Liver (tissue), 9 donors: Measurements from ENCODE around the gene LDLR. TPM values are rescaled to one million over a fixed set of nuclear protein-coding genes. Genes with fewer than 3 reads are reported as not detected.
"Not testable (repeated sequence)": the region's sequence is repeated elsewhere in the genome, so short reads cannot be mapped to it uniquely, and the experiment has no call there.

Experiments
- DNase-seq: peaks from one replicate; pipeline ENCODE4 v3.0.0-alpha.2; 2017; ENCODE audit warnings: low spot score
- H3K27ac ChIP-seq, 2 donors: one replicate each; pipeline ENCODE4 v1.7.0; 2013; ENCODE audit warnings: inconsistent platforms in 2 of 2, low read length in 2 of 2, control low read depth in 1 of 2, low read depth in 1 of 2, mild to moderate bottlenecking in 1 of 2
- H3K27me3 ChIP-seq, 4 donors: one replicate each; pipeline versions ENCODE4 v1.6.1 to v1.7.0; 2013; ENCODE audit warnings: low read length in 3 of 4, inconsistent platforms in 1 of 4, mild to moderate bottlenecking in 1 of 4, moderate library complexity in 1 of 4; ENCODE audit not compliant: control insufficient read depth in 4 of 4, insufficient read depth in 4 of 4
- H3K36me3 ChIP-seq, 4 donors: one replicate each; pipeline versions ENCODE4 v1.6.1 to v1.7.0; 2013; ENCODE audit warnings: low read length in 3 of 4, mild to moderate bottlenecking in 3 of 4, low read depth in 1 of 4, moderate library complexity in 1 of 4; ENCODE audit not compliant: control insufficient read depth in 4 of 4, insufficient read depth in 3 of 4
- H3K4me1 ChIP-seq, 4 donors: one replicate each; pipeline versions ENCODE4 v1.6.1 to v1.7.0; 2013; ENCODE audit warnings: low read length in 3 of 4, mild to moderate bottlenecking in 3 of 4, moderate library complexity in 1 of 4; ENCODE audit not compliant: control insufficient read depth in 4 of 4, insufficient read depth in 4 of 4
- H3K4me3 ChIP-seq, 3 donors: one replicate each; pipeline versions ENCODE4 v1.6.1 to v1.7.0; 2013; ENCODE audit warnings: low read length in 3 of 3, control low read depth in 1 of 3, low read depth in 1 of 3, mild to moderate bottlenecking in 1 of 3
- H3K9ac ChIP-seq, 2 donors: one replicate each; pipeline ENCODE4 v1.7.0; 2013; ENCODE audit warnings: low read length in 2 of 2, mild to moderate bottlenecking in 2 of 2, moderate library complexity in 2 of 2, control low read depth in 1 of 2, low read depth in 1 of 2
- H3K9me3 ChIP-seq, 4 donors: one replicate each; pipeline versions ENCODE4 v1.6.1 to v1.7.0; 2013; ENCODE audit warnings: low read length in 3 of 4; ENCODE audit not compliant: control insufficient read depth in 4 of 4
- GABPA ChIP-seq, 2 donors: IDR thresholded peaks in 1 of 2; conservative IDR thresholded peaks in 1 of 2; 2 replicates each; pipeline ENCODE4 v1.6.1; 2016; ENCODE audit warnings: antibody characterized with exemption in 2 of 2, mild to moderate bottlenecking in 1 of 2, moderate library complexity in 1 of 2
- HNF4A ChIP-seq, 2 donors: conservative IDR thresholded peaks; 2 replicates each; pipeline ENCODE4 v1.6.1; 2016; ENCODE audit warnings: antibody characterized with exemption in 2 of 2, mild to moderate bottlenecking in 2 of 2
- JUND ChIP-seq, 2 donors: IDR thresholded peaks; 2 replicates each; pipeline ENCODE4 v1.6.1; 2016; ENCODE audit warnings: antibody characterized with exemption in 2 of 2
- NR2F2 ChIP-seq: IDR thresholded peaks from 2 replicates; pipeline ENCODE4 v1.6.1; 2016; ENCODE audit warnings: antibody characterized with exemption
- RAD21 ChIP-seq, 2 donors: IDR thresholded peaks; 2 replicates each; pipeline ENCODE4 v1.6.1; 2016; ENCODE audit warnings: antibody characterized with exemption in 2 of 2, mild to moderate bottlenecking in 2 of 2
- RXRA ChIP-seq, 2 donors: IDR thresholded peaks; 2 replicates each; pipeline ENCODE4 v1.6.1; 2017 to 2018; ENCODE audit warnings: antibody characterized with exemption in 2 of 2, mild to moderate bottlenecking in 1 of 2
- SP1 ChIP-seq: IDR thresholded peaks from 2 replicates; pipeline ENCODE4 v1.6.1; 2018; ENCODE audit warnings: antibody characterized with exemption, mild to moderate bottlenecking
- TAF1 ChIP-seq: conservative IDR thresholded peaks from 2 replicates; pipeline ENCODE4 v1.6.1; 2016; ENCODE audit warnings: antibody characterized with exemption, mild to moderate bottlenecking
- WGBS: extraction: QIAGEN DNeasy Blood & Tissue Kit; methylation state at CpG from one replicate; pipeline ENCODE4 v1.1.7; 2013; 5-methylcytosine and 5-hydroxymethylcytosine counted together
- polyA plus RNA-seq, 2 donors: library from polyadenylated mRNA; stranded (reverse) in 1 of 2; unstranded in 1 of 2; fragments of 200-250 nt in 1 of 2; fragments of >200 nt in 1 of 2; fragmentation: Nextera tagmentation in 1 of 2; extraction: Ambion mirVana in 1 of 2; gene quantifications; one replicate each; pipeline versions ENCODE4 v1.2.1 to v1.2.3, GENCODE V29; 2013 to 2015
- total RNA-seq, 2 donors: library from RNA; depleted of rRNA; stranded (reverse); fragments of >200 nt; gene quantifications; one replicate each; pipeline ENCODE4 v1.2.3, GENCODE V29; 2014
- TF ChIP-seq, protein P1 (sequence below): fragments of 150-350 bp; IDR thresholded peaks from 2 replicates; pipeline ENCODE4 v1.5.1; 2017; ENCODE audit warnings: improper control_type of control experiment, low read depth, low read length; ENCODE audit not compliant: missing input control
- TF ChIP-seq, protein P2 (sequence below): IDR thresholded peaks from 2 replicates; pipeline ENCODE4 v1.6.1; 2016; ENCODE audit warnings: antibody characterized with exemption
- donor health status: healthy.
- donor health status: healthy.
- donor health status: healthy.
- donor health status: healthy.
- donor health status: healthy.

The LDLR gene
- total and polyA plus RNA-seq, 4 donors, result 17.3 to 141 (median 63.9) TPM

DNA sequence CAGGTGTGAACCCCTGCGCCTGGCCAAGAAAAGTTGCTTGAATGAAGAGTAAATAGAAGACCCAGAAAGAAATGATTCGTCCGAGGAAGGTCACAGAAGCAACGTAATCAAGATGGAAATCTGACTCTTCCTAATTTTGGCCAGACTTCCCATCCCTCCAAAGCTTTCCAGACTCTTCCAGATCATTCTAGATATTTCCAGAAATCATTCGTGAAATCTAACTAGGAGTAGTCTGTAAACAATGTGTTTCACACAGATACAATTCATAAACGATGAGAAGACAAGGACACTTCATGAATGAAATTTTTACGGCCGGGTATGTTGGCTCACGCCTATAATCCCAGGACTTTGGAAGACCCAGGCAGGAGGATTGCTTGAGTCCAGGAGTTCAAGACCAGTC is 9.3 kb upstream of the LDLR start:
- TF ChIP-seq GABPA (IDR thresholded peaks at IDR 0.05 in 1 of 2, conservative IDR thresholded peaks at IDR 0.05 in 1 of 2) (no peak), JUND (IDR thresholded peaks at IDR 0.05) (no peak), NR2F2 (no peak)
- TF ChIP-seq, protein P1, sequence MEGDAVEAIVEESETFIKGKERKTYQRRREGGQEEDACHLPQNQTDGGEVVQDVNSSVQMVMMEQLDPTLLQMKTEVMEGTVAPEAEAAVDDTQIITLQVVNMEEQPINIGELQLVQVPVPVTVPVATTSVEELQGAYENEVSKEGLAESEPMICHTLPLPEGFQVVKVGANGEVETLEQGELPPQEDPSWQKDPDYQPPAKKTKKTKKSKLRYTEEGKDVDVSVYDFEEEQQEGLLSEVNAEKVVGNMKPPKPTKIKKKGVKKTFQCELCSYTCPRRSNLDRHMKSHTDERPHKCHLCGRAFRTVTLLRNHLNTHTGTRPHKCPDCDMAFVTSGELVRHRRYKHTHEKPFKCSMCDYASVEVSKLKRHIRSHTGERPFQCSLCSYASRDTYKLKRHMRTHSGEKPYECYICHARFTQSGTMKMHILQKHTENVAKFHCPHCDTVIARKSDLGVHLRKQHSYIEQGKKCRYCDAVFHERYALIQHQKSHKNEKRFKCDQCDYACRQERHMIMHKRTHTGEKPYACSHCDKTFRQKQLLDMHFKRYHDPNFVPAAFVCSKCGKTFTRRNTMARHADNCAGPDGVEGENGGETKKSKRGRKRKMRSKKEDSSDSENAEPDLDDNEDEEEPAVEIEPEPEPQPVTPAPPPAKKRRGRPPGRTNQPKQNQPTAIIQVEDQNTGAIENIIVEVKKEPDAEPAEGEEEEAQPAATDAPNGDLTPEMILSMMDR, result no peak
- Histone ChIP-seq H3K9ac (no peak overlapping the region), H3K4me1 (peaks cover 3 to 11% (median 8%) of the 10 kb centered on the region in 4 donors), H3K27me3 (no peaks in the 10 kb centered on the region), H3K36me3 (no peaks in the 10 kb centered on the region), H3K27ac (no peak overlapping the region), H3K4me3 (no peak overlapping the region), H3K9me3 (no peaks in the 10 kb centered on the region)
- no peak for DNase-seq
- 87% methylated on average over 9 of the region's 9 CpGs for WGBS

DNA sequence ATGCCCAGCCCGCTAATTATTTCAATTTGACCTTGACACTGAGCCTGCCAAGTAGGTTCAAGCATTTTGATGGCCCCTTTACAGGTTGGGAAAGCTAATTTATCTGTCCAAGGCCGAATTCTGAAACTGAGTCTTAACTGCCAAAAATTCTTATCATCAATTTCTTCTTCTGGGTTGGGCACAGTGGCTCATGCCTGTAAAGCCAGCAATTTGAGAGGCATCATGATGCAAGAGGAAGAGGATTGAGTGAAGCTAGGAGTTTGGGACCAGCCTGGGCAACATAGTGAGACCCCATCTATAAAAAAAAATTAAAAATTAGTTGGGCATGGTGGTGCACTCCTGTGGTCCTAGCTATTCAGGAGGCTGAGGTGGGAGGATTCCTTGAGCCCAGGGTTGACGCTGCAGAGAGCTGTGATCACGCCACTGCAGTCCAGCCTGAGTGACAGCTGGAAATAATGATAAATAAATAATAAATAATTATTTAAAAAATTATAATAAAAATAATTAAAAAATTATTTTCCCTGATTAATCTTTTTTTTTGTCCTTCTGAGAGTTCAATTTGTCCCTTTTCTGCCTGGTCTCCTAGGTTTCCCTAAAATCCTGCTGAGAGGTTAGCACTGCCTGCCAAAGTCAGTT is 1.3 kb upstream of the LDLR start:
- DNase-seq, result no peak
- Histone ChIP-seq H3K27ac (peak overlapping the region; percentile 95), H3K4me3 (peak overlapping the region in 2 of 3 donors; percentile 8 to 43), H3K4me1 (peaks cover 9 to 35% (median 23%) of the 10 kb centered on the region in 4 donors), H3K36me3 (no peaks in the 10 kb centered on the region), H3K9me3 (no peaks in the 10 kb centered on the region), H3K27me3 (no peaks in the 10 kb centered on the region), H3K9ac (peak overlapping the region in 1 of 2 donors; percentile 87)
- TF ChIP-seq, protein P2, sequence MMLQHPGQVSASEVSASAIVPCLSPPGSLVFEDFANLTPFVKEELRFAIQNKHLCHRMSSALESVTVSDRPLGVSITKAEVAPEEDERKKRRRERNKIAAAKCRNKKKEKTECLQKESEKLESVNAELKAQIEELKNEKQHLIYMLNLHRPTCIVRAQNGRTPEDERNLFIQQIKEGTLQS, result peak; percentile 65
- no peak for TF ChIP-seq TAF1
- WGBS, result 49% methylated on average over 4 of the region's 4 CpGs

DNA sequence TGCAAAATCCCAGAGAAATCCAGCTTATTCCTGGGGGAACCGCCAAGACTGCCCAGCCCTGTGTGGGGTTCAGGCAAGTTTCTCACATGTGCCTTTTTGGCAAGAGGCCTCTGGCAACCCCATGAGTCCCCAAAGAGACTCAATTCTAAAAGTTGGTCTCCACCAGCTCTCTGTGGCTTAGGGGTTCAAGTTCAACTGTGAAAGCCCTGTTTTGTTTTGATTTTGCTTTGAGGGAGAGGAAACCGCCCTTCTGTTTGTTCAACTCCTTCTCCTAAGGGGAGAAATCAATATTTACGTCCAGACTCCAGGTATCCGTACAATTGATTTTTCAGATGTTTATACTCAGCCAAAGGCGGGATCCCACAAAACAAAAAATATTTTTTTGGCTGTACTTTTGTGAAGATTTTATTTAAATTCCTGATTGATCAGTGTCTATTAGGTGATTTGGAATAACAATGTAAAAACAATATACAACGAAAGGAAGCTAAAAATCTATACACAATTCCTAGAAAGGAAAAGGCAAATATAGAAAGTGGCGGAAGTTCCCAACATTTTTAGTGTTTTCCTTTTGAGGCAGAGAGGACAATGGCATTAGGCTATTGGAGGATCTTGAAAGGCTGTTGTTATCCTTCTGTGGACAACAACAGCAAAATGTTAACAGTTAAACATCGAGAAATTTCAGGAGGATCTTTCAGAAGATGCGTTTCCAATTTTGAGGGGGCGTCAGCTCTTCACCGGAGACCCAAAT is 583 bp upstream of the LDLR start:
- Histone ChIP-seq H3K27me3 (no peaks in the 10 kb centered on the region), H3K36me3 (peaks cover 0 to 1% (median 0%) of the 10 kb centered on the region in 4 donors), H3K27ac (peak overlapping the region; percentile 95), H3K4me1 (peaks cover 9 to 40% (median 24%) of the 10 kb centered on the region in 4 donors), H3K9me3 (no peaks in the 10 kb centered on the region), H3K9ac (peak overlapping the region; percentile 87 to 96), H3K4me3 (peak overlapping the region; percentile 37 to 77 (median 43))
- TF ChIP-seq RXRA (IDR thresholded peaks at IDR 0.05) (peak in 1 of 2 donors; percentile 65), JUND (IDR thresholded peaks at IDR 0.05) (no peak), HNF4A (conservative IDR thresholded peaks at IDR 0.05) (peak; percentile 32 to 67), RAD21 (IDR thresholded peaks at IDR 0.05) (no peak), SP1 (peak; percentile 49)
- DNase-seq, result no peak
- WGBS, result 10% methylated on average over 11 of the region's 11 CpGs

DNA sequence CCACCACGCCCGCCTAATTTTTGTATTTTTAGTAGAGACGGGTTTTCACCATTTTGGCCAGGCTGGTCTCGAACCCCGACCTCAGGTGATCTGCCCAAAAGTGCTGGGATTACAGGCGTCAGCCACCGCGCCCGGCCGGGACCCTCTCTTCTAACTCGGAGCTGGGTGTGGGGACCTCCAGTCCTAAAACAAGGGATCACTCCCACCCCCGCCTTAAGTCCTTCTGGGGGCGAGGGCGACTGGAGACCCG is 676 bp downstream of the LDLR start:
- H3K4me1 ChIP-seq, result peaks cover 12 to 45% (median 26%) of the 10 kb centered on the region in 4 donors
- peak overlapping the region; percentile 95 for H3K27ac ChIP-seq
- WGBS, result under 1% methylated on average over 15 of the region's 15 CpGs

More for the DNA sequence above, 676 bp downstream of the LDLR start:
- TF ChIP-seq RXRA (IDR thresholded peaks at IDR 0.05), result peak in 1 of 2 donors; percentile 42
- not testable (repeated sequence) for H3K27me3 ChIP-seq, H3K9me3 ChIP-seq, H3K36me3 ChIP-seq, DNase-seq
- peak overlapping the region; percentile 83 to 95 for H3K9ac ChIP-seq
- peak overlapping the region; percentile 67 to 78 (median 68) for H3K4me3 ChIP-seq
